GM23248 (cell line): Measurements from ENCODE around the gene GINS2.

ENCODE experiments used
- EZH2 ChIP-seq: fragments of 200-600 bp; sonication (generic); IDR thresholded peaks from 2 replicates; pipeline ENCODE4 v1.6.1; 2018; ENCODE audit warnings: antibody characterized with exemption, mild to moderate bottlenecking; ENCODE audit not compliant: insufficient read depth, poor library complexity, severe bottlenecking
- EZH2phosphoT487 ChIP-seq: fragments of 200-600 bp; sonication (generic); IDR thresholded peaks from 2 replicates; pipeline ENCODE4 v1.6.1; 2018; ENCODE audit warnings: antibody characterized with exemption, moderate library complexity, mild to moderate bottlenecking, low read depth; ENCODE audit not compliant: insufficient read depth

DNA sequence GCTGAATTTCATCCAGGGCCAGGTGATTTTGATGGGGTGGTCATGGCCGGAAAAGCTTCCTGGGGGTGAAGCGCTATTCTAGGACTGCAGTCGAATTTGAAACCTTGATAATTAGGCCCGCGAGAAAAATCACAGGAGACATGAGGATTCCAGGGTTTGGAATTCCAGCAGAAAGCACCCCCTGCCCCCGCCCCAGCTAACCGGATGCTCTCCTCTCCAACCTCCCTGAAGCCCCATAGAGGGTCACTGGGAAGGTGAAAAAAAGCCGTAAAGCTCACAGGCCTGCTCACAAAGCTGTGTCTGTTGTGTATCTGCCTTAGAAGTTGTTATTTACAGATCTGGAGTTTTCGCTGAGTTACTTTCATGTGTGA lies 1.2 kb upstream of the GINS2 start:
- TF ChIP-seq EZH2, result no peak
- no peak for TF ChIP-seq EZH2phosphoT487
